Cardiac fibroblast (primary cell): ENCODE data around the gene TENT5C.

Source experiments
- DNase-seq, 2 donors: peaks; one replicate each; pipeline versions ENCODE4 v3.0.0 to v3.0.0-alpha.2; 2010; ENCODE audit warnings: low read depth in 2 of 2
- H3K4me3 ChIP-seq, 2 donors: replicated peaks in 1 of 2; 1 replicate in 1 of 2; 2 replicates in 1 of 2; pipeline ENCODE4 v1.5.1; 2011; ENCODE audit warnings: low read depth in 2 of 2, low read length in 2 of 2, mild to moderate bottlenecking in 2 of 2, moderate library complexity in 1 of 2
- CTCF ChIP-seq: IDR thresholded peaks from one replicate; pipeline ENCODE4 v1.5.1; 2011; ENCODE audit warnings: low read depth, mild to moderate bottlenecking, low read length, inconsistent platforms

The TENT5C gene

GRCh38 chr1:117566556-117566955, 39.3 kb upstream of the TENT5C start:
- DNase-seq, result no peak
- H3K4me3 ChIP-seq, result no peak overlapping the region
- TF ChIP-seq CTCF, result no peak

GRCh38 chr1:117567435-117567834, 38.4 kb upstream of the TENT5C start:
- TF ChIP-seq CTCF, result no peak
- H3K4me3 ChIP-seq, result no peak overlapping the region
- no peak for DNase-seq

DNA sequence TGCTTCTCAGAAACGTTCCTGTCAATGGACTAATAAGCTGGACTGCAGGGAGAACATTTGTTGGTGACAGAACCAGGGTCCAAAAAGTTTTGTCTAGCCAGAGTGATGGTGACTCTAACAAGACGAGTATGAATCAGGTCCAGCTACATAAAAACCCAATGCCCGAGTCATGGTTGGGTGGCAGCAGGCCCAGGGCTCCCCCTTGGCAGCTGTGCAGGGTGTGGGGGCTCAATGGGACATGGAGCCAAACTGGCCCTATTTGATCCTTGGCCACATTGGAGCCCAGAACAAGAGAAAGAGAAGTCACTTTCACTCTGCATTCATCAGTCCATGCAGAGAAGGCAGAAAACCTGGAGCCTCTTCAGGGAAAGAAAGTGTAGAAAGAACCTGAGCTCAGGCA, 37.9 kb upstream of the TENT5C start:
- TF ChIP-seq CTCF, result no peak
- no peak overlapping the region for H3K4me3 ChIP-seq
- DNase-seq, result no peak

- TF ChIP-seq CTCF, result no peak
- no peak for DNase-seq
- no peak overlapping the region for H3K4me3 ChIP-seq
Observed at GRCh38 chr1:117568999-117569398, 36.8 kb upstream of the TENT5C start.

- H3K4me3 ChIP-seq, result no peak overlapping the region
- TF ChIP-seq CTCF, result no peak
- no peak for DNase-seq
Observed at GRCh38 chr1:117569856-117570255, 36.0 kb upstream of the TENT5C start.

DNA sequence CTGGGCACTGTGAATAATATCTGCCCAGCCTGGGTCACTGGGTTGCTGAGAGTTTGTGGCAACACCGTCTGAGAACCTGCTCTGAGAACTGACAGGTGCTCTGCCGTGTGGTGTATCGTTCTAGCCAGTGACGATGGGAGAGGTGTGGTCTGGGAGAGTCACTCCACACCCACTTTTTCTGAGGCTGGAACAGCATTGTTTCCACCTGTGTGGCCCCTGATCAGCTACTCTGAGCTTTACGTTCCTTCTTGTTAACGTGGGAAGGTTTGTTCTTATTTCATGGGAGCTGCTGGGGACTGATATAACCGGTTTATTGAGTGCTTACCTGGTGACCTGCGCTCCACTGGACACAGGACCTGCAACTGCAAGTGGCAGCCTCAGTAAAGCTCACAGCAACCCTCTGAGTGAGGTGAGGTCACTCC, 34.8 kb upstream of the TENT5C start:
- no peak for TF ChIP-seq CTCF
- DNase-seq, result no peak
- H3K4me3 ChIP-seq, result no peak overlapping the region

DNA sequence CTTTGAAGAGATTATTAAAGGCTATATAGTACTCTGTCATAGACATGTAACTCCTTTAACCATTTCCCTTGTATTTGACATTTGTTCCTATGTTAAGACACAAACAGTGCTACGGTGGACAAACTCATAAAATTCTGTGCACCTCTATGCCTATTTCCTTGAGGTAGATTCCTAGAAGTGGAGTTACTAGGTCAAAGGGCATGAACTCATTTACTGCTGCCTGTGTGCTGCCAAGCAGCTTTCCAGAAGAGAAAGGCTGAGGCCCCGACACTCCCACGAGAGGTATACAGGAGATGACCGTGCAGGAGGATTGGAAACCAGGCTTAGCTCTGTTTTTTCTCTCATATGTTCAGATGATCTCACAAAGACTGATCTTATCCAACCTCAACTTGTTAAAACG, 34.4 kb upstream of the TENT5C start:
- DNase-seq, result no peak
- TF ChIP-seq CTCF, result no peak
- H3K4me3 ChIP-seq, result no peak overlapping the region
